ENCODE data around the gene PDGFRB.

PDGFRB gene

GRCh38 chr5:150181766-150182545, 26.3 kb upstream of the PDGFRB start:
- no peak for DNase-seq

DNA sequence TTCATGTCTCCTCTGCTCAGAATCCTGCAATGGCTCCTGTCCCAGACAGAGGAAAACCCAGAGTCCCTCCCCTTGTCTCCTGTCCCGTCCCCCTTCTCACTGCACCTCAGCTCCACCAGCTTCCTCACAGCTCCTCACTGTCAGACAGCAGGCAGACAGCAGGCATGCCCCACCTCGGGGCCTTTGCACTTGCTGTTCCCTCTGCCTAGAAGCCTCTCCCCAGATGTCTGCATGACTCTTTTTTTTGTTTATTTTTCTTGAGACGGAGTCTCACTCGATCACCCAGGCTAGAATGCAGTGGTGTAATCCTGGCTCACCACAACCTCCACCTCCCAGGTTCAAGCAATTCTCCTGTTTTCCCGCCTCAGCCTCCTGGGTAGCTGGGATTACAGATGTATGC, 25.4 kb upstream of the PDGFRB start:
- no peak for DNase-seq

- DNase-seq: no peak
Observed at GRCh38 chr5:150180241-150181026, 24.8 kb upstream of the PDGFRB start.

DNA sequence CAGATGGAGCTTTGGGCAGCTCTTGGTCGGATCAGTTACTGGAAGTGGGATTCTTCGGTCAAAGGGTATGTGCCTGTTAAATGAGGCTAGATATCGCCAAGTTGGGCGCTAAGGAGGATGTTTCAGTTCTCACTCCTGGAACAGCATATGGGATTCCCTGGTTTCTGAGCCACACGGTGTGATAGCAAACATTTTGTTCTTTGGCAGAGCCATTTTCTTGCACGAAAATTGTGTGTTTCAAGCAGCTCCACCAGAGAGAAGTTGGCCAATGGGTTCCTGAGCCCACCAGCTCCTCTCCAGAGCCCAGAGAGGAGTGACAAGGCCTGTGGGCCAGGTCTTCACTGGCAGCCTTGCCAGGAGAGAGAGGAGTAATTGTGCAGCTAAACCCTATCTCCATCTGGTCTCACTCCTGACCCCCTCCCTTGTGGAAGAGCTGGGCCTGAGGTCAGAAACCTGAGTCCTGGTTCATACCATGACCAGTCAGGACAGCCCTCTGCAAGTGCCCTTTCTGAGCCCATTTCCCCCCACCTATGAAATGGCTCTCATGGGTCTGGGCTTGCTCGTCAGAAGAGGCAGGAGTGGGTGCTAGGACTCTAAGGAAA, 23.5 kb upstream of the PDGFRB start:
- no peak for DNase-seq

DNA sequence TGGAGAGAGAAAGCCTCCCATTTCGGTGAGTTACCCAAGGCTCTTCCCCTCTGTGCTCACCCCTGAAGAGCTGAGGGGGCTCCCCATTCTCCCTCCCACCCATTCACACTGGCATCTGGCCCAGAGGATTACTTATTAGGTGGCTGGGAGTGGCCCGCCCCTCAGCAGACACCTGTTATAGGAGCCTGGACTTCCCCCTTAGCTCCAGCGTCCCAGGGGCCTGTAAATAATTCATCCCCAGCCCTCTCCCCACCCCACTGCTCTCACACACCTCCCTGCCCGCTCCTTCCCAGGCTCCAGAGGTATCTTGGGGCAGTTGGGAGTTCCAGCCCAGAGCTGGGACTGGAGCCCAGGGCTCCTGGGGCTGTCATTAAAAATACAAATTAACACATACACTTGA, 22.6 kb upstream of the PDGFRB start:
- DNase-seq: no peak

GRCh38 chr5:150177721-150178120, 22.1 kb upstream of the PDGFRB start:
- no peak for DNase-seq

GRCh38 chr5:150176745-150177477, 21.3 kb upstream of the PDGFRB start:
- no peak for DNase-seq

DNA sequence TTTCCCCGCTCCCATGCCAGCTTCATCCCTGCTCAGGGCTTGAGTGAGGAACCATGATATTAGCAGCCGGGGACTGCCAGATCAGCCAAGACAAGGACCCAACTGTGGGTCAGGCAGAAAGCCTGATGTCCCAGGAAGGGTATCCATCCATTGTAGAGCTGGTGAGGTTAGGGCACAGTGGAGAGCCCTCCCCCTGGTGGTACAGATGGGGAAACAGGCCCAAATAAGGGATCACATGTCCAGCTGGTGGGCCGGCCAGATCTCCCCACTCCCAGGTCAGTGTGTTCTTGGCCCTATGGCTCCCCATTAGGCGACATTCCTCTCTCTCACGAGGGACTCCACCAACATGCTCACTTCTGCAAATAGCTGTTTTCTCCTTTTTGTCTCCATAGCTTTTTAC, 19.9 kb upstream of the PDGFRB start:
- DNase-seq: no peak

GRCh38 chr5:150175076-150175475, 19.4 kb upstream of the PDGFRB start:
- DNase-seq: no peak

GRCh38 chr5:150174285-150174684, 18.6 kb upstream of the PDGFRB start:
- no peak for DNase-seq

- no peak for DNase-seq
Observed at GRCh38 chr5:150173161-150173560, 17.5 kb upstream of the PDGFRB start.

DNA sequence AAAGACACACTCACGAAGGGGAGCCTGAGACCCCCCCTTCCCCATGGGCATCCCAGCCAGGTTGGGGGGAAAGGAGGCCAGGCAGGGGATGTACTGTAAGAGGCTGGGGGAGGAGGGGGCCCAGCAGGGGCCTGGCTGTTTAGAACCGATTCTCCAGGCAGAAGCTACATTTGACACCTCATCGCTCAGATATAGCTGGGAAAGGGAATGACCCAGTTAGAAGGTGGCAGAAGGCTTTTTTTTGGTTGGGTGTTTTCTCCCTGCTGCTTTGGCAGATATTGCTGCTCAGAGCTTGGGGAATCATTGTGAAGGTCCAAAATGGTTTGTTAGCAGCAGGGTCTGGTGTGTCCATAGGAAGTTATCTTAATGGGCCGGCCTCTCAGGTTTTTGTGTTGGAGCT, 16.9 kb upstream of the PDGFRB start:
- no peak for DNase-seq

GRCh38 chr5:150172145-150172544, 16.5 kb upstream of the PDGFRB start:
- DNase-seq: no peak

DNA sequence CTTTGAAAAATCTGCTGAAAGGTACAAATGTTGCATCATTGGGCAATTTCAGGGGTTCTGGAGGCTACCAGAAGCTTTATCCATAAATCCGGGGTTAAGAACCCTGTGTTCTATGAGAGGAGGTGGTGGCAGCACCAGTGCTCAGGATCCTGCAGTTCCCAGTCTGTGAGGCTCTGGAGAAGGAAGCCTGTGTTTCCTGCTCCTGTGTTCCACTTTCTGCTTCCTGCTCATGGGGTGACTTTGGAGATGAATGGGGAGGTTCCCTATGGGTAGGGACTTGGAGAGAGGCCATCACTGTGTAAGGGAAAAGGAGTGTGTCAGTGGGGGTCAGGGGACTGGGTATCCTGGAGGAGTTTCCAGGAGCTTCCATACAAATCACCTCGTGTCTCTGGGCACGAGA, 13.2 kb upstream of the PDGFRB start:
- no peak for DNase-seq

GRCh38 chr5:150167908-150168307, 12.3 kb upstream of the PDGFRB start:
- DNase-seq: no peak

DNA sequence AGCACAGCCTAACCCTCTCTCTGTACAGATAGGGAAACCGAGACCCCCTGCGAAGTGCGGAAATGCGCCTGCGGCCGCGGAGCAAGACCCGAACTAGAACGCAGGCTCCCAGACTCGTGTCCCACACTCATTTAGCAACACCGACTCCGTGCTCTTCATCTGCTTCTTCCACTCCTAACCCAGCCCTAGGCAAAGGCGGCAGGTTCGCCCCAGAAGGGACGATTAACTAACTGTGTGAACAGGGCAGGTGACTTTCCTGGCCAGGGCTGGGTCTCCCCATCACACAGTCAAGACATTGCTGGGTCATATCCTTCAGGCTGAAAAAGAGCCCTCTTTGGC, 11.8 kb upstream of the PDGFRB start:
- DNase-seq: no peak

DNA sequence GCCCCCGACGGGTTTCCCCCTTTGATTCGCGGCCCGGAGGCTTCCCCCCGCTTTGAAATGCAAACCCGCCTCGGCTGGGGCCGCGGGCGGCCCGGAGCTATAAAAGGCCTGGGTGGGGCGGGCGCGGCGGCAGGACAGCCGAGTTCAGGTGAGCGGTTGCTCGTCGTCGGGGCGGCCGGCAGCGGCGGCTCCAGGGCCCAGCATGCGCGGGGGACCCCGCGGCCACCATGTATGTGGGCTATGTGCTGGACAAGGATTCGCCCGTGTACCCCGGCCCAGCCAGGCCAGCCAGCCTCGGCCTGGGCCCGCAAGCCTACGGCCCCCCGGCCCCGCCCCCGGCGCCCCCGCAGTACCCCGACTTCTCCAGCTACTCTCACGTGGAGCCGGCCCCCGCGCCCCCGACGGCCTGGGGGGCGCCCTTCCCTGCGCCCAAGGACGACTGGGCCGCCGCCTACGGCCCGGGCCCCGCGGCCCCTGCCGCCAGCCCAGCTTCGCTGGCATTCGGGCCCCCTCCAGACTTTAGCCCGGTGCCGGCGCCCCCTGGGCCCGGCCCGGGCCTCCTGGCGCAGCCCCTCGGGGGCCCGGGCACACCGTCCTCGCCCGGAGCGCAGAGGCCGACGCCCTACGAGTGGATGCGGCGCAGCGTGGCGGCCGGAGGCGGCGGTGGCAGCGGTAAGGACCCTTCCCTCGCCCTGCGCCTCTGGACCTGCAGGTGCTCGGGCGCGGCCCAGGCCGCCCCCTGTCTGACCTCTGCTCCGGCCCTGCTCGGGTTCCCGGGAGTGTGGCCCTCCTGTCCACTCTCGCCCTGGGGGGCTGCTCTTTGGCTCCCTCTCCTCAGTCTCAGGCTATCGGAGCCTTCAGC, 11.2 kb upstream of the PDGFRB start, which contains the start of gene CDX1:
TSS of gene CDX1 (plus strand) at position 129 of the 862 bp plus-strand sequence. CDS start at position 228, 99 bp downstream.
- no peak for DNase-seq

GRCh38 chr5:150166037-150166649, 10.5 kb upstream of the PDGFRB start:
- DNase-seq: no peak

- DNase-seq: no peak
Observed at GRCh38 chr5:150164211-150164980, 8.8 kb upstream of the PDGFRB start.

DNA sequence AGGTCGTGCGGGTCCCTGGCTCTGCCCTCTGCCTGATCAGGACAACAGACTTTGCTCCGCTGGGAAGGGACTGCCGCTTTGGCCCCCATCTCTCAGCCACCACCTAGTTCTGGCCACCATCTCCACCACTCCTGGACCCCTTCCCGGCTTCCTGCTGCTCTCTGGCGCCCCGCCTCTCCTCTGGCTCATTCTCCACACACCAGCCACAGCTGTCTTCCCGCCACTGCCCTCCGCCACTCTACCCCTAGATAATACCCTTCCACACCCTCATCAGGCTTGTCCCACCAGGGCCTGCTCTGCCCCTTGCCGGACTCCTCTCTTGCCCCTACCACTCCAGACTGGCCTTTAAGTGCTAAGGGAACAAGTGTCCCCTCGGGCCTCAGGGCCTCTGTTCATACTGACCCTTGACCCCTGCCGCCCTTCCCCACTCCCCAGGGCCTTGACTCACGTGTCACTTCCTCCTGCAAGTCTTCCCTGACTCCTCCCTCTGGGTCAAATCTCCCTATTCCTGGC, 8.0 kb upstream of the PDGFRB start:
- DNase-seq: no peak

DNA sequence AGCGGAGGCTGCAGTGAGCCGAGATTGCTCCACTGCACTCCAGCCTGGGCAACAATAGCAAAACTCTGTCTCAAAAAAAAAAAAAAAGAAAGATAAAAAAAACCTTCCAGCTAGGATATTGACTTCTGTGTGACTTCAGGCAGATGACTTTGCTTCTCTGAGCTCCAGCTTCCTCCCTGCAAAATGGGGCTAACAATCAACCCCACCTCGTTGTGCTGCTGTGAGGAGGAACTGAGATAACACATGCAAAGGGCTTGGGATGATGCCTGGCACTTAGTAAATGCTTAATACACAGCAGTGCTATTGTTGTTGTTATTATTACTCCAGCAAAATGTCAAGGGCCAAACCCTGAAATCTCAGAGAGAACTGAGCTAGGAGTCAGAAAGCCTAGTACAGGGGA, 7.4 kb upstream of the PDGFRB start:
- DNase-seq: no peak

Measured in NCI-H748 treated with DMSO at 0.1 percent for 48 hours (cell line).